DND-41 (cell line): Measurements from ENCODE around the gene MYH7B.

Experiments used
- EZH2 ChIP-seq: IDR thresholded peaks from 3 replicates; pipeline ENCODE4 v1.6.1; 2012; ENCODE audit warnings: borderline replicate concordance, low read depth, mild to moderate bottlenecking, moderate library complexity, low read length, inconsistent platforms; ENCODE audit not compliant: severe bottlenecking
- TF ChIP-seq, protein P1 (sequence below): IDR thresholded peaks from 2 replicates; pipeline ENCODE4 v1.5.1; 2012; ENCODE audit warnings: borderline replicate concordance, low read length, moderate library complexity, mild to moderate bottlenecking; ENCODE audit not compliant: poor library complexity, severe bottlenecking; ENCODE audit errors: extremely low read depth

DNA sequence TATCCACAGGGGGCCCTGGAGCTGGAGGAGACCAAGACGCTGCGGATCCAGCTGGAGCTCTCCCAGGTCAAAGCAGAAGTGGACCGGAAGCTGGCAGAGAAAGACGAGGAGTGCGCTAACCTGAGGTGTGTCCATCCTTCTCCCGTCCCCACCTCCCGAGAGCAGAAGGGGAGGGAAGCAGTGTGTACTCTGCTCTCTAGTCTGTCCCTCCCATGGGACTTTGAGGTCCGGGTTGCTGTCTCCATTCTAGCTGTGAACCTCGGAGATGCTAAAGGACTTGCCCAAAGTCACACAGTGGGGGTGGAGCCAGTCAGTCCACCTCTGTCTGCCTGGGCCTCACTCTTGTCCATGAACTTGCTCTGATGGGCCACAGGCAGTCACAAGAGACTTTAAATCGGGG is 44.1 kb downstream of the MYH7B start:
- no peak for TF ChIP-seq EZH2
- TF ChIP-seq, protein P1, sequence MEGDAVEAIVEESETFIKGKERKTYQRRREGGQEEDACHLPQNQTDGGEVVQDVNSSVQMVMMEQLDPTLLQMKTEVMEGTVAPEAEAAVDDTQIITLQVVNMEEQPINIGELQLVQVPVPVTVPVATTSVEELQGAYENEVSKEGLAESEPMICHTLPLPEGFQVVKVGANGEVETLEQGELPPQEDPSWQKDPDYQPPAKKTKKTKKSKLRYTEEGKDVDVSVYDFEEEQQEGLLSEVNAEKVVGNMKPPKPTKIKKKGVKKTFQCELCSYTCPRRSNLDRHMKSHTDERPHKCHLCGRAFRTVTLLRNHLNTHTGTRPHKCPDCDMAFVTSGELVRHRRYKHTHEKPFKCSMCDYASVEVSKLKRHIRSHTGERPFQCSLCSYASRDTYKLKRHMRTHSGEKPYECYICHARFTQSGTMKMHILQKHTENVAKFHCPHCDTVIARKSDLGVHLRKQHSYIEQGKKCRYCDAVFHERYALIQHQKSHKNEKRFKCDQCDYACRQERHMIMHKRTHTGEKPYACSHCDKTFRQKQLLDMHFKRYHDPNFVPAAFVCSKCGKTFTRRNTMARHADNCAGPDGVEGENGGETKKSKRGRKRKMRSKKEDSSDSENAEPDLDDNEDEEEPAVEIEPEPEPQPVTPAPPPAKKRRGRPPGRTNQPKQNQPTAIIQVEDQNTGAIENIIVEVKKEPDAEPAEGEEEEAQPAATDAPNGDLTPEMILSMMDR = no peak
